Effector CD8-positive, alpha-beta T cell (primary cell): ENCODE measurements around the gene TFDP1.

Experiments used
- DNase-seq: peaks from one replicate; lab custom pipeline; 2025; lab: John Stamatoyannopoulos, UW

TFDP1 gene

GRCh38 chr13:113666329-113666670 lies 81.7 kb downstream of the TFDP1 start:
- DNase-seq, result no peak

- DNase-seq, result no peak
These were observed 82.6 kb downstream of the TFDP1 start, which contains the start of gene GRK1 for GRCh38 chr13:113666951-113667701. Gene GRK1, plus strand, starts transcription at chr13:113667219. Its CDS starts 168 bp downstream, at chr13:113667387.

GRCh38 chr13:113667771-113668490 lies 83.4 kb downstream of the TFDP1 start:
- no peak for DNase-seq

- no peak for DNase-seq
These were observed 84.0 kb downstream of the TFDP1 start for GRCh38 chr13:113668491-113668971.

- no peak for DNase-seq
These were observed 84.7 kb downstream of the TFDP1 start for GRCh38 chr13:113669231-113669754.

GRCh38 chr13:113669755-113670341 lies 85.3 kb downstream of the TFDP1 start:
- no peak for DNase-seq

GRCh38 chr13:113670541-113670940 lies 86.0 kb downstream of the TFDP1 start:
- DNase-seq, result no peak

GRCh38 chr13:113671066-113672001 lies 86.8 kb downstream of the TFDP1 start:
- no peak for DNase-seq

GRCh38 chr13:113672002-113672651 lies 87.6 kb downstream of the TFDP1 start:
- no peak for DNase-seq
